Liver (tissue), 9 donors: ENCODE measurements around the gene CUX1. TPM values are rescaled to one million over a fixed set of nuclear protein-coding genes. Genes with fewer than 3 reads are reported as not detected.

Experiments used
- DNase-seq: peaks from one replicate; pipeline ENCODE4 v3.0.0-alpha.2; 2017; ENCODE audit warnings: low spot score
- H3K27ac ChIP-seq, 2 donors: one replicate each; pipeline ENCODE4 v1.7.0; 2013; ENCODE audit warnings: inconsistent platforms in 2 of 2, low read length in 2 of 2, control low read depth in 1 of 2, low read depth in 1 of 2, mild to moderate bottlenecking in 1 of 2
- H3K27me3 ChIP-seq, 4 donors: one replicate each; pipeline versions ENCODE4 v1.6.1 to v1.7.0; 2013; ENCODE audit warnings: low read length in 3 of 4, inconsistent platforms in 1 of 4, mild to moderate bottlenecking in 1 of 4, moderate library complexity in 1 of 4; ENCODE audit not compliant: control insufficient read depth in 4 of 4, insufficient read depth in 4 of 4
- H3K36me3 ChIP-seq, 4 donors: one replicate each; pipeline versions ENCODE4 v1.6.1 to v1.7.0; 2013; ENCODE audit warnings: low read length in 3 of 4, mild to moderate bottlenecking in 3 of 4, low read depth in 1 of 4, moderate library complexity in 1 of 4; ENCODE audit not compliant: control insufficient read depth in 4 of 4, insufficient read depth in 3 of 4
- H3K4me1 ChIP-seq, 4 donors: one replicate each; pipeline versions ENCODE4 v1.6.1 to v1.7.0; 2013; ENCODE audit warnings: low read length in 3 of 4, mild to moderate bottlenecking in 3 of 4, moderate library complexity in 1 of 4; ENCODE audit not compliant: control insufficient read depth in 4 of 4, insufficient read depth in 4 of 4
- H3K4me3 ChIP-seq, 3 donors: one replicate each; pipeline versions ENCODE4 v1.6.1 to v1.7.0; 2013; ENCODE audit warnings: low read length in 3 of 3, control low read depth in 1 of 3, low read depth in 1 of 3, mild to moderate bottlenecking in 1 of 3
- H3K9ac ChIP-seq, 2 donors: one replicate each; pipeline ENCODE4 v1.7.0; 2013; ENCODE audit warnings: low read length in 2 of 2, mild to moderate bottlenecking in 2 of 2, moderate library complexity in 2 of 2, control low read depth in 1 of 2, low read depth in 1 of 2
- H3K9me3 ChIP-seq, 4 donors: one replicate each; pipeline versions ENCODE4 v1.6.1 to v1.7.0; 2013; ENCODE audit warnings: low read length in 3 of 4; ENCODE audit not compliant: control insufficient read depth in 4 of 4
- ATF3 ChIP-seq: IDR thresholded peaks from 2 replicates; pipeline ENCODE4 v1.6.1; 2016; ENCODE audit warnings: antibody characterized with exemption
- CTCF ChIP-seq: fragments of 150-350 bp; IDR thresholded peaks from 2 replicates; pipeline ENCODE4 v1.5.1; 2017; ENCODE audit warnings: improper control_type of control experiment, low read depth, low read length; ENCODE audit not compliant: missing input control
- EGR1 ChIP-seq, 2 donors: IDR thresholded peaks; 2 replicates each; pipeline ENCODE4 v1.6.1; 2016 to 2018; ENCODE audit warnings: antibody characterized with exemption in 2 of 2, low read depth in 2 of 2
- FOXA1 ChIP-seq: IDR thresholded peaks from 2 replicates; pipeline ENCODE4 v1.6.1; 2016; ENCODE audit warnings: antibody characterized with exemption
- FOXA2 ChIP-seq: IDR thresholded peaks from 2 replicates; pipeline ENCODE4 v1.6.1; 2016; ENCODE audit warnings: antibody characterized with exemption
- GABPA ChIP-seq, 2 donors: IDR thresholded peaks in 1 of 2; conservative IDR thresholded peaks in 1 of 2; 2 replicates each; pipeline ENCODE4 v1.6.1; 2016; ENCODE audit warnings: antibody characterized with exemption in 2 of 2, mild to moderate bottlenecking in 1 of 2, moderate library complexity in 1 of 2
- HNF4A ChIP-seq, 2 donors: conservative IDR thresholded peaks; 2 replicates each; pipeline ENCODE4 v1.6.1; 2016; ENCODE audit warnings: antibody characterized with exemption in 2 of 2, mild to moderate bottlenecking in 2 of 2
- HNF4G ChIP-seq: IDR thresholded peaks from 2 replicates; pipeline ENCODE4 v1.6.1; 2016; ENCODE audit warnings: antibody characterized with exemption
- JUND ChIP-seq, 2 donors: IDR thresholded peaks; 2 replicates each; pipeline ENCODE4 v1.6.1; 2016; ENCODE audit warnings: antibody characterized with exemption in 2 of 2
- MAX ChIP-seq: IDR thresholded peaks from 2 replicates; pipeline ENCODE4 v1.6.1; 2016; ENCODE audit warnings: antibody characterized with exemption
- NR2F2 ChIP-seq: IDR thresholded peaks from 2 replicates; pipeline ENCODE4 v1.6.1; 2016; ENCODE audit warnings: antibody characterized with exemption
- RAD21 ChIP-seq, 2 donors: IDR thresholded peaks; 2 replicates each; pipeline ENCODE4 v1.6.1; 2016; ENCODE audit warnings: antibody characterized with exemption in 2 of 2, mild to moderate bottlenecking in 2 of 2
- RXRA ChIP-seq, 2 donors: IDR thresholded peaks; 2 replicates each; pipeline ENCODE4 v1.6.1; 2017 to 2018; ENCODE audit warnings: antibody characterized with exemption in 2 of 2, mild to moderate bottlenecking in 1 of 2
- SP1 ChIP-seq: IDR thresholded peaks from 2 replicates; pipeline ENCODE4 v1.6.1; 2018; ENCODE audit warnings: antibody characterized with exemption, mild to moderate bottlenecking
- TAF1 ChIP-seq: conservative IDR thresholded peaks from 2 replicates; pipeline ENCODE4 v1.6.1; 2016; ENCODE audit warnings: antibody characterized with exemption, mild to moderate bottlenecking
- YY1 ChIP-seq: IDR thresholded peaks from 2 replicates; pipeline ENCODE4 v1.6.1; 2016; ENCODE audit warnings: antibody characterized with exemption, mild to moderate bottlenecking
- WGBS: extraction: QIAGEN DNeasy Blood & Tissue Kit; methylation state at CpG from one replicate; pipeline ENCODE4 v1.1.7; 2013; 5-methylcytosine and 5-hydroxymethylcytosine counted together
- polyA plus RNA-seq, 2 donors: library from polyadenylated mRNA; stranded (reverse) in 1 of 2; unstranded in 1 of 2; fragments of 200-250 nt in 1 of 2; fragments of >200 nt in 1 of 2; fragmentation: Nextera tagmentation in 1 of 2; extraction: Ambion mirVana in 1 of 2; gene quantifications; one replicate each; pipeline versions ENCODE4 v1.2.1 to v1.2.3, GENCODE V29; 2013 to 2015
- total RNA-seq, 2 donors: library from RNA; depleted of rRNA; stranded (reverse); fragments of >200 nt; gene quantifications; one replicate each; pipeline ENCODE4 v1.2.3, GENCODE V29; 2014
- TF ChIP-seq, protein P1 (sequence below): IDR thresholded peaks from 2 replicates; pipeline ENCODE4 v1.6.1; 2016; ENCODE audit warnings: antibody characterized with exemption, mild to moderate bottlenecking
- donor health status: healthy.
- donor health status: healthy.
- donor health status: healthy.
- donor health status: healthy.
- donor health status: healthy.

The CUX1 gene
- total and polyA plus RNA-seq, 4 donors, result 18.6 to 40.6 (median 21.4) TPM

GRCh38 chr7:102196028-102196427 is 378.6 kb downstream of the CUX1 start:
- DNase-seq, result no peak
- Histone ChIP-seq H3K9me3 (no peaks in the 10 kb centered on the region), H3K9ac (no peak overlapping the region), H3K4me3 (no peak overlapping the region), H3K4me1 (no peaks in the 10 kb centered on the region), H3K27ac (no peak overlapping the region), H3K27me3 (no peaks in the 10 kb centered on the region), H3K36me3 (peaks cover 8 to 52% (median 19%) of the 10 kb centered on the region in 4 donors)
- WGBS, result 92% methylated on average over 25 of the region's 25 CpGs
- TF ChIP-seq CTCF (no peak), RAD21 (IDR thresholded peaks at IDR 0.05) (no peak), HNF4A (conservative IDR thresholded peaks at IDR 0.05) (no peak), EGR1 (IDR thresholded peaks at IDR 0.05; ENCODE audit: low read depth in 2 of 2) (no peak), FOXA1 (no peak)

DNA sequence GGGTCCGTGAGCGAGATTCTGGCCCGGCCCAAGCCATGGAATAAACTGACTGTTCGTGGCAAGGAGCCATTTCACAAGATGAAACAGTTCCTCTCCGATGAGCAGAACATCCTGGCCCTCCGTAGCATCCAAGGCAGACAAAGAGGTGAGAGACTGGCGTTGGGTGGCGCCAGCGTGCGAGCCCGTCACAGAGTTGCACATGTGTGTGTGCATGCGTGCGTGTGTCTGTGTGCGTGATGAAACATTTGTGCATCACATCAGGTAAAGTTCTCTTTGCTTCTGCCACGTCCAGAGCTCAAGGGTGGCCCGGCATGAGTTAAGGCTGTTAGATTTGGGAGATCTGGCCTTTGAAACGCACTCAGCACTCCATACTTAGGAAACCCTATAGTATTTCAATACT is 379.7 kb downstream of the CUX1 start:
- Histone ChIP-seq H3K4me3 (no peak overlapping the region), H3K9ac (no peak overlapping the region), H3K36me3 (peaks cover 8 to 56% (median 23%) of the 10 kb centered on the region in 4 donors), H3K27ac (no peak overlapping the region), H3K27me3 (no peaks in the 10 kb centered on the region), H3K9me3 (no peaks in the 10 kb centered on the region), H3K4me1 (peaks cover 0 to under 1% (median under 1%) of the 10 kb centered on the region in 4 donors)
- no peak for DNase-seq
- 97% methylated on average over 17 of the region's 17 CpGs for WGBS
- TF ChIP-seq MAX (no peak), CTCF (no peak)

- Histone ChIP-seq H3K4me3 (no peak overlapping the region), H3K4me1 (peaks cover 0 to 4% (median 1%) of the 10 kb centered on the region in 4 donors), H3K36me3 (peaks cover 12 to 55% (median 24%) of the 10 kb centered on the region in 4 donors), H3K27ac (no peak overlapping the region), H3K9me3 (no peaks in the 10 kb centered on the region), H3K9ac (no peak overlapping the region), H3K27me3 (no peaks in the 10 kb centered on the region)
- 90% methylated on average over 12 of the region's 12 CpGs for WGBS
- DNase-seq, result no peak
- TF ChIP-seq RAD21 (IDR thresholded peaks at IDR 0.05) (no peak), TAF1 (no peak), NR2F2 (no peak), FOXA2 (no peak), HNF4A (conservative IDR thresholded peaks at IDR 0.05) (no peak), ATF3 (no peak), CTCF (no peak), YY1 (no peak), EGR1 (IDR thresholded peaks at IDR 0.05; ENCODE audit: low read depth in 2 of 2) (no peak), RXRA (IDR thresholded peaks at IDR 0.05) (no peak), FOXA1 (no peak), GABPA (IDR thresholded peaks at IDR 0.05 in 1 of 2, conservative IDR thresholded peaks at IDR 0.05 in 1 of 2) (no peak), SP1 (no peak), HNF4G (no peak), JUND (IDR thresholded peaks at IDR 0.05) (no peak), MAX (no peak)
- TF ChIP-seq, protein P1, sequence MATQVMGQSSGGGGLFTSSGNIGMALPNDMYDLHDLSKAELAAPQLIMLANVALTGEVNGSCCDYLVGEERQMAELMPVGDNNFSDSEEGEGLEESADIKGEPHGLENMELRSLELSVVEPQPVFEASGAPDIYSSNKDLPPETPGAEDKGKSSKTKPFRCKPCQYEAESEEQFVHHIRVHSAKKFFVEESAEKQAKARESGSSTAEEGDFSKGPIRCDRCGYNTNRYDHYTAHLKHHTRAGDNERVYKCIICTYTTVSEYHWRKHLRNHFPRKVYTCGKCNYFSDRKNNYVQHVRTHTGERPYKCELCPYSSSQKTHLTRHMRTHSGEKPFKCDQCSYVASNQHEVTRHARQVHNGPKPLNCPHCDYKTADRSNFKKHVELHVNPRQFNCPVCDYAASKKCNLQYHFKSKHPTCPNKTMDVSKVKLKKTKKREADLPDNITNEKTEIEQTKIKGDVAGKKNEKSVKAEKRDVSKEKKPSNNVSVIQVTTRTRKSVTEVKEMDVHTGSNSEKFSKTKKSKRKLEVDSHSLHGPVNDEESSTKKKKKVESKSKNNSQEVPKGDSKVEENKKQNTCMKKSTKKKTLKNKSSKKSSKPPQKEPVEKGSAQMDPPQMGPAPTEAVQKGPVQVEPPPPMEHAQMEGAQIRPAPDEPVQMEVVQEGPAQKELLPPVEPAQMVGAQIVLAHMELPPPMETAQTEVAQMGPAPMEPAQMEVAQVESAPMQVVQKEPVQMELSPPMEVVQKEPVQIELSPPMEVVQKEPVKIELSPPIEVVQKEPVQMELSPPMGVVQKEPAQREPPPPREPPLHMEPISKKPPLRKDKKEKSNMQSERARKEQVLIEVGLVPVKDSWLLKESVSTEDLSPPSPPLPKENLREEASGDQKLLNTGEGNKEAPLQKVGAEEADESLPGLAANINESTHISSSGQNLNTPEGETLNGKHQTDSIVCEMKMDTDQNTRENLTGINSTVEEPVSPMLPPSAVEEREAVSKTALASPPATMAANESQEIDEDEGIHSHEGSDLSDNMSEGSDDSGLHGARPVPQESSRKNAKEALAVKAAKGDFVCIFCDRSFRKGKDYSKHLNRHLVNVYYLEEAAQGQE, result no peak
These were observed 380.2 kb downstream of the CUX1 start for GRCh38 chr7:102197599-102197998.
